Astrocyte of the spinal cord (primary cell): ENCODE data around the gene ROR2.
"Not testable (repeated sequence)": the region's sequence is repeated elsewhere in the genome, so short reads cannot be mapped to it uniquely, and the experiment has no call there.

Source experiments
- DNase-seq: peaks from one replicate; pipeline ENCODE4 v3.0.0; 2011; ENCODE audit warnings: low read depth, low spot score
- H3K4me3 ChIP-seq: 2 replicates; pipeline ENCODE4 v1.5.1; 2011; ENCODE audit warnings: low read depth, mild to moderate bottlenecking, low read length, moderate library complexity
- in situ Hi-C: cut with HindIII; loops from 2 replicates; pipeline ENCODE4 v1.10.0; 2017; ENCODE audit warnings: low sequenced_read_pairs
- TF ChIP-seq, protein P1 (sequence below): IDR thresholded peaks from 2 replicates; pipeline ENCODE4 v1.5.1; 2012; ENCODE audit warnings: low read depth, mild to moderate bottlenecking, low read length, inconsistent platforms

The ROR2 gene

GRCh38 chr9:91643481-91644077 lies 306.4 kb downstream of the ROR2 start:
- DNase-seq = no peak
- in situ Hi-C loops = no loop called here
- H3K4me3 ChIP-seq = no peak overlapping the region
- TF ChIP-seq, protein P1, sequence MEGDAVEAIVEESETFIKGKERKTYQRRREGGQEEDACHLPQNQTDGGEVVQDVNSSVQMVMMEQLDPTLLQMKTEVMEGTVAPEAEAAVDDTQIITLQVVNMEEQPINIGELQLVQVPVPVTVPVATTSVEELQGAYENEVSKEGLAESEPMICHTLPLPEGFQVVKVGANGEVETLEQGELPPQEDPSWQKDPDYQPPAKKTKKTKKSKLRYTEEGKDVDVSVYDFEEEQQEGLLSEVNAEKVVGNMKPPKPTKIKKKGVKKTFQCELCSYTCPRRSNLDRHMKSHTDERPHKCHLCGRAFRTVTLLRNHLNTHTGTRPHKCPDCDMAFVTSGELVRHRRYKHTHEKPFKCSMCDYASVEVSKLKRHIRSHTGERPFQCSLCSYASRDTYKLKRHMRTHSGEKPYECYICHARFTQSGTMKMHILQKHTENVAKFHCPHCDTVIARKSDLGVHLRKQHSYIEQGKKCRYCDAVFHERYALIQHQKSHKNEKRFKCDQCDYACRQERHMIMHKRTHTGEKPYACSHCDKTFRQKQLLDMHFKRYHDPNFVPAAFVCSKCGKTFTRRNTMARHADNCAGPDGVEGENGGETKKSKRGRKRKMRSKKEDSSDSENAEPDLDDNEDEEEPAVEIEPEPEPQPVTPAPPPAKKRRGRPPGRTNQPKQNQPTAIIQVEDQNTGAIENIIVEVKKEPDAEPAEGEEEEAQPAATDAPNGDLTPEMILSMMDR = no peak

- no peak for DNase-seq
- H3K4me3 ChIP-seq = no peak overlapping the region
- in situ Hi-C loops = no loop called here
- TF ChIP-seq, protein P1 = no peak
Measured at GRCh38 chr9:91642771-91643170, 307.3 kb downstream of the ROR2 start.

- in situ Hi-C loops = no loop called here
- no peak overlapping the region for H3K4me3 ChIP-seq
- no peak for DNase-seq
- TF ChIP-seq, protein P1 = no peak
Measured at GRCh38 chr9:91640428-91640827, 309.6 kb downstream of the ROR2 start.

DNA sequence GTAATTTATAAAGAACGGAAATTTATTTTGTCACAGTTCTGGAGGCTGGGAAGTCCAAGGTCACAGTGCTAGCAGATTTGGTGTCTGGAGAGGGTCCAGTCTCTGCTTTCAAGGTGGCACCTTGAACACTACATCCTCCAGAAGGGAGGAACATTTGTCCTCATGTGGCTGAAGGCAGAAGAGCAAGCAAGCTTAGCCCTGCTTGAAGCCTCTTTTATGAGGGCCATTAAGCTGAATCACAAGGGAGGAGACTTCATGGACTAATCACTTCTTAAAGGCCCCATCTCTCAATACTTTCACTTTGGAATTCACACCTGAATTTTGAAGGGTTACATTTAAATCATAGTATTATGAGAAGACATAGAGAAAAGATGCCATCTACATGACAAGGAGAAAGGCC lies 311.0 kb downstream of the ROR2 start:
- TF ChIP-seq, protein P1 = no peak
- in situ Hi-C loops = no loop called here
- H3K4me3 ChIP-seq = no peak overlapping the region
- no peak for DNase-seq

GRCh38 chr9:91634832-91635231 lies 315.2 kb downstream of the ROR2 start:
- DNase-seq, H3K4me3 ChIP-seq, in situ Hi-C loops: not testable (repeated sequence)

- in situ Hi-C loops = no loop called here
Measured at GRCh38 chr9:91629718-91630117, 320.3 kb downstream of the ROR2 start.

GRCh38 chr9:91628892-91629291 lies 321.1 kb downstream of the ROR2 start:
- TF ChIP-seq, protein P1 = no peak
- in situ Hi-C loops = no loop called here
- H3K4me3 ChIP-seq = no peak overlapping the region
- no peak for DNase-seq

More at GRCh38 chr9:91629718-91630117, 320.3 kb downstream of the ROR2 start:
- no peak for DNase-seq
- TF ChIP-seq, protein P1 = no peak
- no peak overlapping the region for H3K4me3 ChIP-seq
